GM21619 (cell line): ENCODE results near the gene KCNIP3.
"Not testable (repeated sequence)": the region's sequence is repeated elsewhere in the genome, so short reads cannot be mapped to it uniquely, and the experiment has no call there.

ENCODE experiments used
- ATAC-seq: cut with Tn5 transposase; IDR thresholded peaks from one replicate; pipeline ENCODE4 v1.9.1; 2021; ENCODE audit not compliant: unreplicated experiment

KCNIP3 gene

DNA sequence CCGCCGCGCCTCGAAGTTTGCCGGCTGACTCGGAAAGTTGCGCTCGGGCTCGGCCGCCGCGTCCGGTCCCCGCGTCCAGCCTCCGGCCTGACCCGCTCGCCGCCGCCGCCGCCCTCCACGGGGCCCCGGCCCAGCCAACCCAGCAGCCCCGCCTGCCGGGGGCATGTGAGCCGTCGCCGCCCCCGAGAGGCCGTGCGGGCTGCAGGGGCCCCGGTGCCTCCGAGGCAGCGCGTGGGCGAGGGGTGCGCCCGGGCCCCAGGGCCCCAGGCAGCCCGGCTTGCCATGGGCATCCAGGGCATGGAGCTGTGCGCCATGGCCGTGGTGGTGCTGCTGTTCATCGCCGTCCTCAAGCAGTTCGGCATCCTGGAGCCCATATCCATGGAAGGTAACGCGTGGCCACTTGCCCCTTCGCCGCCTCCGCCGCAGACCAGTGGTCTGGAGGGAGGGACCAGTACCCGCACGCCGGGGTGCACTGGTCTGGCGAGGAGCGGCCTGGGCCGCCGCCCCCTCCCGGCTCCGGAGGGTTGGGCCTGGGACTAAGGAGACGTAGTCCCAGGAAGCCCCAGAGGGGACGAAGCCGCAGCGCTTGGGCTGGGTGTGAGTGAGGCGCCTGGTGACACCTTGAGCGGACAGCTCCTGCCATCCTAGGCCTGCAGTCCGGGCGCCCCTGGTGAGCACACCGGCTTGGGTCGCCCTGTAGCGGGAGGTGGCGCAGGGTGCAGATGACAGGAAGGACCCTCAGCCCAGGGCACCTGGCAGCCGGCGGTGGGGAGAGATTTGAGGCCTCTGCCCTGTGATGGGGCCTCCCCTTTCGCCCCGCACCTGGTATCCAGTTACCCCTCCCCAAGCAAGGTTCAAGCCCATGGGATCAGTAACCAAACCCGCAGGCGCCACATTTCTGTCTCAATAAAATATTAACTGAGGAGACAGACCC, 49.9 kb downstream of the KCNIP3 start:
- ATAC-seq = no peak

DNA sequence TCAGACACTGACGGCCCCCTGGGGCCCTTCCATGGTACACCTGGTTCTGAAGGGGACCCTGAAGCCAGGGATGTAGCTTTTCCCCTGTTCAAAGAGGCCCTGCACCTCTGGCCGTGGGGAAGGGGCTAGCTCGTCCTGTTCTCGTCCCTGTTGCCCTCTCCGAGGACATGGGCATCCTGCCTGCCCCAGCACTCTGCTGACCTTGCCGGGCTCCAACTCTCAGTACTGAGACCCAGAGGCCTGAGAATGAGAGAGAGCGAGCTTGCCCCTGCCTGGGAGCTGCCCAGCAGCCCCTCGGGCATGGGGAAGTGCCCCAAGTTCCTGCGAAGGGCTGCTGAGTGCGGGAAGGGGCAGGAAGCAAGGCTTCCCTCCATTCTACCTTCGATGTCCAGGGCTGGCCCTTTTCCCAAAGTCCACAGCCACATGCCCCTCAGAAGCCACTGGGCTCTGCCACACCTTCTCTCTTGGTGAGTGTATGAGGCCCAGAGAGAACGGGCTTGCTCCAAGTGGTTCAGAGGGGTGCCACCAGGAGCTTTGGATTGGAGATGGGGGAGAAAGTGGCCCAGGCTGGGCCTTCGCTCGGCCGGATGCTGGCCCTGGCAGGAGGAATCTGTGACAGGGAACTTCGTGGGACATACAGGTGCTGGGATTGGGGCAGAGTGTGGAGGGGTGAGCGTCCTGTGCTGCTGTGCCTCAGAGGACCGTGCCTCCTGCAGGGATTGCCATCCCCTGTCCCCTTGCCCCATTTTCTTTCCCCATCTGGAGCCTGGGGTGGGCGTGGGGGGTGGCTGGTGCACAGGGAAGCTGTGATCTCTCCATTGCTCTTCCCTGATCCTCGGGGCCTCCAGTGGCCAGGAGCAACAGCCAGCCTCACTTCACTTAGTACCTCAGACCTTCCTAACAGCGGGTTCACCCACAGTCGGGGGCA, 50.8 kb downstream of the KCNIP3 start:
- no peak for ATAC-seq

DNA sequence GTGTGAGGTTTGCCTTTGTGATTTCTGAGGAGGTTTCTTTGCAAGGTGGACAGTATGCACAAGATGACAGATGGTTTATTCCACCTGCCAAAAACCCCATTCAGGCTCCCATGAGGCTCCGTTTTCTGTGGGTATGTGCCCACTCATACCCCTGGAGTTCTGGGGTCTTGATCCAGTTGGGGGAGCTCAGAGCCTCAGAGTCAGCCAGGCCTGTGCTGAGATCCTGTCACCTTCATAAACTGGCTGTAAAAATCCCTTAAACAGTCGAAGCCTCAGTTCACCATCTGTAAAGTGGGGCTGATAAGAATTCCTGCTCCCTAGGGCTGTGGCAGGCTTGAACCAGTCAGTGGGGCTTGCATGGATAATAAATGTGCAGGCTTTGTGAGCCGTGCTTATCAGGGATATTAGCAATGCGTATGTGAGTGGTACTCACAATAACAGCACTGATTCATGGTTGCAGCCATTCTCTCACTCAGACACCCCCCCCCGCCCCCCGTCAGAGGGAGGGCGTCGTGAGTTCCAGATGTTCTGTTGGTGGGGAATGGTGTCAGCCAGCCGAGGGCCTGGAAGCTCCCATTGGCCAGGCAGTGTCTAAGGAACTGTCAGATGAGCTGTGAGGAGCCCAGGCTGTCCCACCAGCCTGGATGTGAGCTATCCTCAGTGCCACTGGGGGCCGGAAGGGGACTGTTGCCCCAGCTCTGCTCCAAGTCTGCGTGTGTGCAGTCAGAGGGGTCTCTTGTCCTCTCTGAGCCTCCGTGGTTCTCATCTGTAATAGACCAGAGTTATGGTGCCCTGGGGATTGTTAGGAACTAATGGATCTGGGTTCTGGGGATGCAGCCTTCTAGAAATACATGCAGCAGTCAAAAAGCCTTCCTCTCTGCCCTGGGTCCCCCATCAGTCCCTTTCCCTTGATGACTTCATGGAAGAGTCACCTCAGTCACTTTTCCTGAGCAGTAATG, 51.7 kb downstream of the KCNIP3 start:
- ATAC-seq = no peak

DNA sequence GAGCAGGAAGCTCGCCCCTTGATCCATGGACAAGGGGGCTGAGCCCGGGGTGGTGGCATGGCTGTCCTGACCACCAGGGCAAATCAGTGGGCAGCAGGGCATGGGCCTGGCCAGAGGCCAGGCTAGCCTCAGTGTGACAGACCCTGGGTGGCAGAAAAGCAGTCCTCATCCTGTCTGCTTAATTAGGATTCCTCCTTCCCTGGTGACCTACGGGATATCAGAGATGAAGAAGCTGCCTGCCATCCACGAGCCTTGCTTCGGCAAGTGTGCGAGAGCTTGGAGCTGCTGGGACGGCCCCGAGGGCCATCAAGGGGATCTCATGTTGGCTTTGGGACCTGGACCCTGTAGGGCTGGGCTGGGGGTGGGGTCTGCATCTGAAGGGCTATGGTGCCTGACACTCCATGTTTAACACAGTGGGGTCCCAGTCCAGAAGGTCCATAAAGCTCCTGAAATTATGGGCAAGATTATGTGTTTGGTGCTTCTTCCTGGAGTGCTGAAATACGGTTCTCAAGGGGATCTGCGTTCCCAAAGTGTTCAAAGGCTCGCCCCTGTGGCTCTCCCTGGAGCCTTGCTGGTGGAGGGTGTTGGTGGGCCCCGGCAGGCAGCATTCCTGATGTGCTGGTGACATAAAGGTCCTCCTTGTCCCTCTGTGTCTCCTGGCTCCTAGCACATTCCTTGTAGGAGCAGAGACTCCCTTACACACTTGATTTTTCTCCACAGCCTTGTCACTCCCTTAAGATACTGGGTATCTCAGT, 52.6 kb downstream of the KCNIP3 start:
- no peak for ATAC-seq

DNA sequence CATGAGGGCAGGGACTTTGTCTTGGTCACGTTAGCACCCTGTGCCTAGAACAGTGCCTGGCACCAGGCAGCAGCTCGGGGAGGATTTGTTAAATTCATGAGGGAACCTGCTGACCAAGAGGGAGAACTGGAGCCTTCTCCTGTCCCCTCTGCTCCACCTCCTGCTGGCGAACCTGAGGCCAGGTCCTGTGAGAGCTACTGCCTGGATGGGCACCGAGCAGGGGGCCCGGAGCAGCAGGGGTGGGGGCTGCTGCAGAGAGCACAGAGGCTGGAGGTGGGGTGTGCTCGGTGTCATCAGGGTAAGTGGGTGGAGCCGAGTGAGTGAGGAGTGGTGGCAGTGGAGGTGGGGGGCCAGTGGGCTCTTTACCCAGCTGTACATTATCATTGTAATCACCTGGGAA, 53.2 kb downstream of the KCNIP3 start:
- ATAC-seq = no peak

DNA sequence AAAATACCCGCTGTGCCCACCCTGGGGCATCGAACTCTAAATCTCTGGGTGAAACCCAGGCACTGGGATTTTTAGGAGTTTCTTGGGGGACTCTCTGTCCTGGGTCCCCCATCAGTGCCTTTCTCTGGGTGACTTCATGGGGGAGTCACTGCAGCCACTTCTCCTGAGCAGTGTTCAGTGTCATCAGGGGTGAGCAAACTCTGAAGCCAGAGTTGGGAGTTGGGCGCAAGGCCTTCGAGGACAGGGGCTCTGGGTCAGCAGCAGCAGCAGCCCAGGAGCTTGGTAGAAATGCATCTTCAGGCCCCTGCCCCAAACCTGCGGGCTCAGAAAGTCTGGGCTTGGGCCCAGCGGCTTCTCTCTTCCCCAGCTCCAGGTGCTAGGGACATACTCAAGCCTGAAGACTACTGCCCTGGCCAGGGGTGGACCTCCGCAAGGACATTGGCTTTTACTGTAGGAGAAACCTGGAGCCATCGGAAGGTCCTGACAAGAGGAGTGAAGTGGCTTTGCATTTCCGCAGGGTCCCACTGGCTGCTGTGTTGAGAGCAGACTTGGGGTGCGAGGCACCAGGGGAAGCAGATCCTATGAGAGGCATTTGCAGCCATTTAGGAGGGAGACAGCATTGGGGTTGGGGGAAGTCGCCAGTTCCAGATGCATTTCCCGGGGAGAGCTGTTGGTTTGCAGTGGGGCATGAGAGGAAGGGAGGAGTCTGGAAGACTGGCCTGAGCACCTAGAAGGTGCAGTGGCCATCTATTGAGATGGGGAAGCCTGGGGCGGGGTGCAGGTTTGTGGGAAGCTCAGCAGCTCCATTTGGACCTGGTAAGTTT, 53.8 kb downstream of the KCNIP3 start:
- ATAC-seq = no peak

DNA sequence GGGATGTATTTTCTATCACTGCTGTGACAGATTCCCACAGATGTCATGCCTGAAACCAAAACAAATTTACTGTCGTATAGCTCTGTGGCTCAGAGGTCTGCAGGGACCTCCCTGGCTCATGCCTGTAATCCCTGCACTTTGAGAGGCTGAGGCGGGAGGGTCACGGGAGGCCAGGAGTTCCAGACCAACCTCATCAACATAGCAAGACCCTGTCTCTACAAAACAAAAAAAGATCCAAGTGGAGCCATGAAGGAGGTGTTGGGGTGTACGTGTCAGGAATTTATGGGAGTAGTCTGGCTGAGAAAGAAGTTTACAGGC, 54.4 kb downstream of the KCNIP3 start:
- no peak for ATAC-seq

DNA sequence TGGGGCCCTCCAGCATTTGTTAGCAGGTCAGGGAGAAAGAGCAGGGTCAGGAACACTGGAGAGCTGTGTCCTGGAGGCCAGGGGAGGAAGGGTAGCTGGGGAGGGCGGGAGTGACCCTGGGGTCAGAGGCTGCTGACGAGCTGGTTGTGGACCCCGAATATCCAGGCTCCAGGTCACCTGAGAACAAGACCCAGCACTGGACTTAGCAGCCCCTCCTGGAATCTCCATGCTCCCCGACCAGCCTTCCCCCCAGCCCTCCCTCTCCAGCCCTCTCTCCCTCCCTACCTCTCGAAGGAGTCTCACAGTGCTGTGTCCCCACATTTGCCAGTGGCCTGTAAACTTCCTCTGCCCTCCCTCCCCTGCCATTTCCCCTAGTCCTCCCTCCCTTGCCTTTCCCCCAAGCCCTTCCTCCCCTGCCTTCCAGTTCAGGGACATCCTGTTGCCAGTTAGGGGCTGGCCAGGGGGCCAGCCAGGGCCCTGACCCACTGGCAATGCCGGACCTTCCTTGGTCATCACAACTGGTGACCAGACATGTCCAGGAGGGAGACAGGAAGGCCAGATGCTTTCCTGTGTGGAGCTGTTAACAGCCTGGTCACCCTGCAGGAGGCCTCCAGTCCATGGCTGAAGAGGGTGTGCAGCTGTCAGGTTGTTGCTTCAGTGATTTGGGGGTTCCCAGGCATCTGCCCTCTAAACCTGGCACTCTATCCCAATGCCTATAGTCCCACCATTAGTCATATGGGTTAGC, 55.3 kb downstream of the KCNIP3 start:
- ATAC-seq = no peak

DNA sequence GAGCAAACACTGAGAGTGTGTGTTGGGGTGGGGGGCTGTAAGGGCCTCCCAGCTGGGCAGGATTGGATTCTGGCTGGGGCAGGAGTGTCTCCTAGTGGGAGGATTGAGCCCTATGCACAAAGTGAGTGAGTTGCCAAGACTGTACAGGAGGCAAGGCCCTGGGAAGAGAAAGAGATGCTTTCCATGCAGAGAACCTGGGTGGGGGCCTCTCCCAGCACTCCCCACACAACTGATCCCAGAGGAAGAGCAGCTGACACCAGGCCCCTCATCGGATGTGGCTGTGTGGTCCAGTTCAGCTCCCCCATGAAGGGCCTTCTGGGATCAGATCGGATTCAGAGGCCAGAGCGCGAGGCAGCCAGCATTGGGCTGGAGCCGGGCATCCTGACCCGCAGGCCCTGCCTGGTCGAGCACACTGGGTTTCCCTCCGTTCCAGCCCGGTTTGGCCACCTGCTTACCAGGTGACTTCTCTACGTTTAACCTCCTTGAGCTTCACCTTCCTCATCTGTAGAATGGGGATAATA, 56.0 kb downstream of the KCNIP3 start:
- ATAC-seq = no peak

DNA sequence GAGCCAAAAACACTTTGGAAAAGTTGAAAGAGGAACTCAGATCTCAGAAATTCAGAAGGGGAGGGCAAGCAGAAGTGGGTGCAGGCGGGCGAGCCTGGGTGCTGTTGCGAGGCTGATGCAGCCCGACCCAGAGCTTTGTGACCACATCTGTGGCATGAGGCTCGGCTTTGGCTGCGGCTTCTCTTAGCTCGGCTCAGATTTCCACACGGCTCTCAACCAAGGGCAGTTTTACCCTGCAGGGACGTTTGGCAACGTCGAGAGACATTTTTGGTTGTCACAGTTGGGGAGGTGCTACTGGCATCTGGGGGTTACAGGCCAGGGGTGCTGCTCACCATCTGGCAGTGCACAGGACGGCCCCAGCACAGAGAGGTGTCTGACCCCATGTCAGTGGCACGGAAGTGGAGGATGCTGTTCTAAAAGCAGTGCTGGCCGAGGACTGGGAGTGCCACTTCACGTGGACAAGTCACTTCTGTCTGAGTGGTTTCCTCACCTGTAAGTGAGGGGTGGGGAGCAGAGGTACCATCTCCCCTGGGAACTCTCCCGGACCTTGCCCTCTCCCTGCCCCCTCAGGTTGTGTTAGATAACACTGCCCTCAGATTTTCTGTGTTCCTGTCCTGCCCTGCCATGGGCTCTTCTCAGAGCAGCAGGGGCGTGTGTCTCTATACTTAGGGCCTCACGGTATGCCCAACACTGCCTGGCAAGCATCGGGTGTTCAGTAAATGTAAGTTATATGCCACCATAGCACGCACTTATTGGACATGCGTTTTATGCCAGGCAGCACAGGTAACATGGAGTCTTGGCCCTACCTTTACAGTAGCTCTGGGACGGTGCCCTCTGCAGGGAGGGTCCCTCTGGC, 56.7 kb downstream of the KCNIP3 start:
- ATAC-seq = no peak

DNA sequence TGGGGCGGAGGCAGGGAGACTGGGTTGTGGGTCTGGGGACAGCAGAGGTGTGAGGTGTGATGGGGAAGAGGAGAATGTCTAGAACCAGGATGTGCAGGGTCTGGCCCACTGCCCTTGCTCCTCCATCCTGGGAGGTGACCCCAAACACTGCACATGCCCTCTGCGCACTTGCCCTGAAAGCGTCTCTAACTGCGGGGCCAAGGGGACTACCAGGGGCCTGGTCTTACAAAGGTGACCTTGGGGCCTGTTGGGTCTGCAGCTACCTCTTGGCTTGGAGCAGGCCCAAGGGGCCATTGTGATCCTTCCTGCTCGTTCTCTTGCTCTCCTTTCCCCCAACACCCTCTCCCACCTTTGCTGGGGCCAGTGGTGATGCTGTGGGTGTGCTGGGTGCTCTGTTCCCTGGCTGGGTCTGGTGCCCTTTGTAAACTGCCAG, 57.3 kb downstream of the KCNIP3 start:
- no peak for ATAC-seq

DNA sequence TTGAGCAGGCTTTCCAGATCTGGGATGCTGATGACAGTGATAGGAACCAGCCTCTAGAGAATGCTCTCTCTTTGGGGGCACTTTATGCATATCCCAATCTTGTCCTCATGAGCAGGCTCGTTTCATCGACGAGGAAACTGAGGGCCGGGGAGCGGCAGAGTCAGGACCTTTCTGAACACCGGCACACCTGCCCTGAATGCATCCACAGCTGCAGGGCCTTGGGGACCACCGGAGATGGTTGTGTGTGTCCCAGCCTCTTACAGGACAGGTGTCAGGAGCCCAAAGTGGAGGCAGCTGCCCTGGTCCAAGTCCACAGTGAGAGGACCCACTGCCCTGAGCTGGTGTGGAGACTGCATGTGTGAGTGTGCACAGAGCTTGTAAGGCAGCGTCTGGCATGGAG, 57.8 kb downstream of the KCNIP3 start:
- ATAC-seq = no peak

DNA sequence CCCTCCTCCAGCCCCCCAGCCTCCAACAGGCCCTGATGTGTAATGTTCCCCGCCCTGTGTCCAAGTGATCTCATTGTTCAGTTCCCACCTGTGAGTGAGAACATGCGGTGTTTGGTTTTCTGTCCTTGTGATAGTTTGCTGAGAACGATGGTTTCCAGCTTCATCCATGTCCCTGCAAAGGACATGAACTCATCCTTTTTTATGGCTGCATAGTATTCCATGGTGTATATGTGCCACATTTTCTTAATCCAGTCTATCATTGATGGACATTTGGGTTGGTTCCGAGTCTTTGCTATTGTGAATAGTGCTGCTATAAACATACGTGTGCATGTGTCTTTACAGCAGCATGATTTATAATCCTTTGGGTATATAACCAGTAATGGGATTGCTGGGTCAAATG, 58.3 kb downstream of the KCNIP3 start:
- ATAC-seq = not testable (repeated sequence)

DNA sequence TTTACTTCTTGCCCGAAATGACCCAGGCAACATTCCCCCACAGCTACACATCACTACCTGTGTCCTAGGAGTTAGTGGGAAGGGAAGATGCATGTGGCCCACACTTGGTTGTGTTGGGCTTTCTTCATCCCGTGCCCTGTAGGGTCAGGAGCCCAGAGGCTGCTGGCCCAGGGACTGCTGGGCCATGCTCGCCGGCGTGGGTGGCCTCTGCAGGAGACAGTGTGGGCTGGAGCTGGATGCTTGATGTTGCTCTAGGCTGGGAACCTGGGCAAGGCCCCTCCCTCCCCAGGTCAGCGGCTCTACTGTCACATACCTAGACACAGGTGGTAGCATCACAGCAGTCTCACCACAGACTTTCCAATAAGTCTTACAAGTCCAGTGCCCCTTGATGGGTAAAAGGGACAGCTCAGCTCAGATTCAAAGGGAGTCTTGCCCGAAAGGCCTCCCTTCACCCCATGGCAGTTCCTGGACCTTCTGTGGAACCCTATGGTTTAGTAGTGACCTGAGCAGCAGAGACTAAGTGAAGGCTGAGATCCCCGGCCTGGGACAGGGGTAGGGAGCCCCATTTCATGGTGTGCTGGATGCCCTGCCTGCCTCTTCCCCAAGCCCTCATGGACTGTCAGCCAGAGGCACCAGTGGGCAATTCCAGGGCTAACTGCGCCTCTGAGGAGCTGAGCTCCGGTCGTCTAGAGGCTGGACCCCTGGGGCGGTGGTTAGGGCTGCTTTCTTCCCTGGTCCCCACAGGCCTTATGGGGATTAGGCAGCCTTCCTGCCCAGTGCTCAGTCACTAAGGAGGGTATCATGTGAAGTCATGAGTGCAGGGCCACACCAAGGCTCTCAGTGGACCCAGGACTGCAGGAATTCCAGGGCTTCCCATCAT, 59.9 kb downstream of the KCNIP3 start:
- no peak for ATAC-seq

DNA sequence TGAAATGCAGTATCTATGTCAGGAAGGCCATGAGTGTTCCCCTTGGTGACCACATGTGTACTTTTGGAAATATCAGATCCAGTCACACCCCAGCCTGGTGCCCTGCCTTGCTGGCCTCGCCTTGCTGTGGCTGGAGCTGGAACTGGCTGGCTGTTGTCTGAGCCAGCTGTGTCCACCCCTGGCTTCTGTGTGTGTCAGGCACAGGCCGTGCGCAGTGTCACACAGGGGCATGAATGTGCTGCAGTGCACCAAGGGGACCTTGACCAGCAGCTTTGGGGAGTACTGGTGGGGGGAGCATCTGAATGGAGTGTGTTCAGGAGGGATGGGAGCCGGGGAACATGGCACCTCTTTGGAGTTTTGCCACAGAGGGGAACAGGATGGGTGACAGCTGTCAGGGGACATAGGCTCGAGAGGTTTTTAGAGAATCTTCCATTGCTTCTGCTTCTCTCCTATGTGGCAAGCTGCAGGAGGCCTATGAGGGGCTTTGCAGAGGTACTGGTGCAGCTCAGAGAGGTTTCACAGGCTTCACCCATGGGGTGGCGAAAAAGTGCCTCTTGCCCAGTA, 60.7 kb downstream of the KCNIP3 start:
- no peak for ATAC-seq

DNA sequence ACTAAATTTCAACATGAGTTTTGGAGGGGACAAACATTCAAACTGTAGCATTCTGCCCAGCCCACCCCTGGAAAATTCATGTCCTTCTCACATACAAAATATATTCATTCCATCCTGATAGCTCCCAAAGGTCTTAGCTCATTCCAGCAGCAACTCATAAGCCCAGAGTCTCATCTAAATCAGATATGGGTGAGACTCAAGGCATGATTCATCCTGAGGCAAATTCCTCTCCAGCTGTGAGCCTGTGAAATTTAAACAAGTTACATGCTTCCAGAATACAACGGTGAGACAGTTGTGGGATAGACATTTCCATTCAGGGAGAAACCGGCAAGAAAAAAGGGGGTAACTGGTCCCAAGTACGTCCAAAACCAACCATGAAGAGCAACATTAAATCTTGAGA, 61.9 kb downstream of the KCNIP3 start:
- ATAC-seq = no peak
